ENCODE data around the gene MAP4.
A peak's percentile ranks its signal among the peaks of the same experiment; 100 is the strongest.

GRCh38 chr3:48013288-48013980 lies 2.8 kb downstream of the MAP4 start:
- TF ChIP-seq POLR2A (IDR thresholded peaks at IDR 0.05), result peak in 2 of 3 donors; percentile 46 to 51
- TF ChIP-seq CTCF (IDR thresholded peaks at IDR 0.05), result no peak

Data from body of pancreas (tissue), 4 donors.